ENCODE measurements around the gene COL6A3.

COL6A3 gene

DNA sequence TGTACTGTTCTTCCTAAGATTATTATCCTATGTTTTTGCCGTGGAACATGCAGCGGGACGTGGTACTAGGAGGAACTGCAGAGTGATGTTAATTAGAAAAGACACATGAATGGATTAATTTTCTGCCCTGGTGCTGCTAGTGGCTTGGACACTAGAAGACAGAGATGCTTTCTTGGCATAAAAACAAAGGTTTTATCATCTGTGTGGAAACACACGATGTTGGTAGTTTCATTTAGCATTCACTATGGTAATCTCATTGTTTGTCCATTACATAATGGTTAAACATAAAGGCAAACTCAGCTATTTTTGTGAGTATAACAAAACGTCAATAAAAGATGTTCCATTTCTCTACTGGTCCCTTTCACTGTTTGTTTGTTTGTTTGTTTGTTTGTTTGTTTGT lies 22.8 kb downstream of the COL6A3 start:
- Histone ChIP-seq H3K4me3 (ENCODE audit: low read length) (no peak overlapping the region), H3F3A (ENCODE audit: control insufficient read depth, insufficient read depth) (no peaks in the 10 kb centered on the region), H3K4me1 (ENCODE audit: control insufficient read depth, low read length) (no peaks in the 10 kb centered on the region), H3K9me2 (replicated peaks; ENCODE audit: control insufficient read depth, low read length) (no peaks in the 10 kb centered on the region), H3K27ac (ENCODE audit: low read depth, low read length) (no peak overlapping the region), H3K9me3 (ENCODE audit: control insufficient read depth, insufficient read depth, low read length) (no peaks in the 10 kb centered on the region), H3K79me2 (ENCODE audit: control insufficient read depth, low read length) (no peaks in the 10 kb centered on the region), H3K4me2 (ENCODE audit: low read length) (no peak overlapping the region), H3K27me3 (ENCODE audit: control insufficient read depth, low read length) (peaks cover 6% of the 10 kb centered on the region; the same call in 1 of the 2 replicates), H4K20me1 (ENCODE audit: control insufficient read depth, insufficient read depth, low read depth, low read length) (no peaks in the 10 kb centered on the region), H3K36me3 (ENCODE audit: control insufficient read depth, low read length) (no peaks in the 10 kb centered on the region)
- no peak for TF ChIP-seq EZH2phosphoT487 (IDR thresholded peaks at IDR 0.05; ENCODE audit: borderline replicate concordance, low read length)
- TF ChIP-seq, protein P1, sequence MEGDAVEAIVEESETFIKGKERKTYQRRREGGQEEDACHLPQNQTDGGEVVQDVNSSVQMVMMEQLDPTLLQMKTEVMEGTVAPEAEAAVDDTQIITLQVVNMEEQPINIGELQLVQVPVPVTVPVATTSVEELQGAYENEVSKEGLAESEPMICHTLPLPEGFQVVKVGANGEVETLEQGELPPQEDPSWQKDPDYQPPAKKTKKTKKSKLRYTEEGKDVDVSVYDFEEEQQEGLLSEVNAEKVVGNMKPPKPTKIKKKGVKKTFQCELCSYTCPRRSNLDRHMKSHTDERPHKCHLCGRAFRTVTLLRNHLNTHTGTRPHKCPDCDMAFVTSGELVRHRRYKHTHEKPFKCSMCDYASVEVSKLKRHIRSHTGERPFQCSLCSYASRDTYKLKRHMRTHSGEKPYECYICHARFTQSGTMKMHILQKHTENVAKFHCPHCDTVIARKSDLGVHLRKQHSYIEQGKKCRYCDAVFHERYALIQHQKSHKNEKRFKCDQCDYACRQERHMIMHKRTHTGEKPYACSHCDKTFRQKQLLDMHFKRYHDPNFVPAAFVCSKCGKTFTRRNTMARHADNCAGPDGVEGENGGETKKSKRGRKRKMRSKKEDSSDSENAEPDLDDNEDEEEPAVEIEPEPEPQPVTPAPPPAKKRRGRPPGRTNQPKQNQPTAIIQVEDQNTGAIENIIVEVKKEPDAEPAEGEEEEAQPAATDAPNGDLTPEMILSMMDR (IDR thresholded peaks at IDR 0.05; ENCODE audit: low read depth, low read length, poor library complexity, severe bottlenecking), result no peak

- TF ChIP-seq, protein P1 (IDR thresholded peaks at IDR 0.05; ENCODE audit: low read depth, low read length, poor library complexity, severe bottlenecking), result no peak
- no peak for TF ChIP-seq EZH2phosphoT487 (IDR thresholded peaks at IDR 0.05; ENCODE audit: borderline replicate concordance, low read length)
- no peaks in the 10 kb centered on the region for H3K9me3 ChIP-seq (ENCODE audit: control insufficient read depth, insufficient read depth, low read length)
- H3K4me2 ChIP-seq (ENCODE audit: low read length), result no peak overlapping the region
- H3K4me3 ChIP-seq (ENCODE audit: low read length), result no peak overlapping the region
- no peaks in the 10 kb centered on the region for H3F3A ChIP-seq (ENCODE audit: control insufficient read depth, insufficient read depth)
- H3K36me3 ChIP-seq (ENCODE audit: control insufficient read depth, low read length), result no peaks in the 10 kb centered on the region
- H3K27me3 ChIP-seq (ENCODE audit: control insufficient read depth, low read length), result peaks cover 6% of the 10 kb centered on the region; the same call in 1 of the 2 replicates
- no peaks in the 10 kb centered on the region for H4K20me1 ChIP-seq (ENCODE audit: control insufficient read depth, insufficient read depth, low read depth, low read length)
- no peaks in the 10 kb centered on the region for H3K9me2 ChIP-seq (replicated peaks; ENCODE audit: control insufficient read depth, low read length)
- H3K4me1 ChIP-seq (ENCODE audit: control insufficient read depth, low read length), result no peaks in the 10 kb centered on the region
- no peak overlapping the region for H3K27ac ChIP-seq (ENCODE audit: low read depth, low read length)
- H3K79me2 ChIP-seq (ENCODE audit: control insufficient read depth, low read length), result no peaks in the 10 kb centered on the region
Measured at GRCh38 chr2:237390235-237390634, 23.7 kb downstream of the COL6A3 start.

- TF ChIP-seq, protein P1 (IDR thresholded peaks at IDR 0.05; ENCODE audit: low read depth, low read length, poor library complexity, severe bottlenecking), result no peak
- no peak for TF ChIP-seq EZH2phosphoT487 (IDR thresholded peaks at IDR 0.05; ENCODE audit: borderline replicate concordance, low read length)
- no peaks in the 10 kb centered on the region for H3K9me3 ChIP-seq (ENCODE audit: control insufficient read depth, insufficient read depth, low read length)
Measured at GRCh38 chr2:237389831-237390230, 24.1 kb downstream of the COL6A3 start.

More at GRCh38 chr2:237389831-237390230, 24.1 kb downstream of the COL6A3 start:
- Histone ChIP-seq H3K4me2 (ENCODE audit: low read length) (no peak overlapping the region), H3K79me2 (ENCODE audit: control insufficient read depth, low read length) (no peaks in the 10 kb centered on the region), H4K20me1 (ENCODE audit: control insufficient read depth, insufficient read depth, low read depth, low read length) (no peaks in the 10 kb centered on the region), H3K36me3 (ENCODE audit: control insufficient read depth, low read length) (no peaks in the 10 kb centered on the region), H3K4me1 (ENCODE audit: control insufficient read depth, low read length) (no peaks in the 10 kb centered on the region), H3K4me3 (ENCODE audit: low read length) (no peak overlapping the region), H3K9me2 (replicated peaks; ENCODE audit: control insufficient read depth, low read length) (no peaks in the 10 kb centered on the region), H3F3A (ENCODE audit: control insufficient read depth, insufficient read depth) (no peaks in the 10 kb centered on the region), H3K27ac (ENCODE audit: low read depth, low read length) (no peak overlapping the region), H3K27me3 (ENCODE audit: control insufficient read depth, low read length) (peaks cover 6% of the 10 kb centered on the region; the same call in 1 of the 2 replicates)

All from DOHH2 (cell line).